ENCODE results near the gene LEF1.

GRCh38 chr4:108159845-108160244 lies 8.9 kb downstream of the LEF1 start:
- TF ChIP-seq, protein P1, sequence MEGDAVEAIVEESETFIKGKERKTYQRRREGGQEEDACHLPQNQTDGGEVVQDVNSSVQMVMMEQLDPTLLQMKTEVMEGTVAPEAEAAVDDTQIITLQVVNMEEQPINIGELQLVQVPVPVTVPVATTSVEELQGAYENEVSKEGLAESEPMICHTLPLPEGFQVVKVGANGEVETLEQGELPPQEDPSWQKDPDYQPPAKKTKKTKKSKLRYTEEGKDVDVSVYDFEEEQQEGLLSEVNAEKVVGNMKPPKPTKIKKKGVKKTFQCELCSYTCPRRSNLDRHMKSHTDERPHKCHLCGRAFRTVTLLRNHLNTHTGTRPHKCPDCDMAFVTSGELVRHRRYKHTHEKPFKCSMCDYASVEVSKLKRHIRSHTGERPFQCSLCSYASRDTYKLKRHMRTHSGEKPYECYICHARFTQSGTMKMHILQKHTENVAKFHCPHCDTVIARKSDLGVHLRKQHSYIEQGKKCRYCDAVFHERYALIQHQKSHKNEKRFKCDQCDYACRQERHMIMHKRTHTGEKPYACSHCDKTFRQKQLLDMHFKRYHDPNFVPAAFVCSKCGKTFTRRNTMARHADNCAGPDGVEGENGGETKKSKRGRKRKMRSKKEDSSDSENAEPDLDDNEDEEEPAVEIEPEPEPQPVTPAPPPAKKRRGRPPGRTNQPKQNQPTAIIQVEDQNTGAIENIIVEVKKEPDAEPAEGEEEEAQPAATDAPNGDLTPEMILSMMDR (IDR thresholded peaks at IDR 0.05): no peak
- no peak for TF ChIP-seq EP300 (IDR thresholded peaks at IDR 0.05)
- no peak for TF ChIP-seq POLR2AphosphoS5 (IDR thresholded peaks at IDR 0.05)
- TF ChIP-seq POLR2A (IDR thresholded peaks at IDR 0.05; ENCODE audit: low read depth): no peak

Data from esophagus muscularis mucosa (tissue), 4 donors.